K562 (cell line): ENCODE results near the gene TANGO6.

Experiments
- CHD2 ChIP-seq: IDR thresholded peaks from 2 replicates; pipeline ENCODE4 v1.6.1; 2011; ENCODE audit warnings: low read depth, low read length
- CTCF ChIP-seq, 3 experiments: IDR thresholded peaks in 2 of 3; conservative IDR thresholded peaks in 1 of 3; 2 replicates each; pipeline ENCODE4 v1.5.1; 2011 to 2012; ENCODE audit warnings: low read length in 3 of 3, mild to moderate bottlenecking in 3 of 3, control low read depth in 2 of 3, improper control_type of control experiment in 1 of 3, inconsistent platforms in 1 of 3, low read depth in 1 of 3, mixed read lengths in 1 of 3, moderate library complexity in 1 of 3; ENCODE audit not compliant: insufficient read depth in 2 of 3
- TFAP4 ChIP-seq: sonication (generic); formaldehyde crosslinking; IDR thresholded peaks from 2 replicates; pipeline ENCODE4 v1.8.0; 2022; ENCODE audit warnings: missing genetic modification reagents, mild to moderate bottlenecking, moderate library complexity, borderline replicate concordance
- TF ChIP-seq, protein P1 (sequence below): fragments of 250-450 bp; sonication (Bioruptor Pico); IDR thresholded peaks from 2 replicates; pipeline ENCODE4 v1.6.1; 2021; ENCODE audit warnings: mild to moderate bottlenecking

- TF ChIP-seq, protein P1, sequence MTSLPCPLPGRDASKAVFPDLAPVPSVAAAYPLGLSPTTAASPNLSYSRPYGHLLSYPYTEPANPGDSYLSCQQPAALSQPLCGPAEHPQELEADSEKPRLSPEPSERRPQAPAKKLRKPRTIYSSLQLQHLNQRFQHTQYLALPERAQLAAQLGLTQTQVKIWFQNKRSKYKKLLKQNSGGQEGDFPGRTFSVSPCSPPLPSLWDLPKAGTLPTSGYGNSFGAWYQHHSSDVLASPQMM (CRISPR knock-in tag): no peak
- TF ChIP-seq CHD2 (no peak), TFAP4 (CRISPR knock-in tag) (no peak), CTCF (IDR thresholded peaks at IDR 0.05 in 2 of 3, conservative IDR thresholded peaks at IDR 0.05 in 1 of 3; ENCODE audit: insufficient read depth in 2 of 3, low read depth in 1 of 3, low read length in 3 of 3) (no peak)
Measured at GRCh38 chr16:69115361-69115760, 272.0 kb downstream of the TANGO6 start.
